Measurements from ENCODE around the gene PARK7. TPM values are rescaled to one million over a fixed set of nuclear protein-coding genes. Genes with fewer than 3 reads are reported as not detected.
"Not testable (repeated sequence)": the region's sequence is repeated elsewhere in the genome, so short reads cannot be mapped to it uniquely, and the experiment has no call there.

The PARK7 gene
- total RNA-seq: 100 to 1,000 TPM; 247 to 273 TPM

GRCh38 chr1:7961216-7962013 lies at the start of gene PARK7:
Gene PARK7, plus strand, starts transcription at chr1:7961711. Its CDS starts 1,075 bp downstream, at chr1:7962786.
- H3K4me3 Mint-ChIP-seq: peak within 1 kb of the TSS; percentile 93 to 97
- no peaks in the 10 kb centered on the region for H3K27me3 Mint-ChIP-seq (ENCODE audit: low read depth)
- ATAC-seq (replicated peaks in 1 of 2) (peak; percentile 95 to 96), DNase-seq (peak; percentile 100)
- peaks cover 7 to 27% of the 10 kb centered on the region in 2 donors for H3K36me3 Mint-ChIP-seq (ENCODE audit: insufficient read depth in 2 of 2)
- H3K27ac Mint-ChIP-seq: peak within 1 kb of the TSS; percentile 100
- no peaks in the 10 kb centered on the region for H3K9me3 Mint-ChIP-seq
- H3K4me1 Mint-ChIP-seq (ENCODE audit: low read depth): peaks cover 48% of the 10 kb centered on the region

- Mint-ChIP-seq H3K27me3 (ENCODE audit: low read depth) (no peaks in the 10 kb centered on the region), H3K9me3 (no peaks in the 10 kb centered on the region), H3K36me3 (ENCODE audit: insufficient read depth in 2 of 2) (no peaks in the 10 kb centered on the region), H3K27ac (peak overlapping the region; percentile 27), H3K4me1 (ENCODE audit: low read depth) (peaks cover 26% of the 10 kb centered on the region), H3K4me3 (no peak overlapping the region)
- ATAC-seq (replicated peaks in 1 of 2) (no peak), DNase-seq (no peak)
These were observed 49.4 kb upstream of the PARK7 start for GRCh38 chr1:7912145-7912544.

GRCh38 chr1:7912743-7913557 lies 48.6 kb upstream of the PARK7 start:
- Mint-ChIP-seq H3K27ac (peak overlapping the region; percentile 85), H3K36me3 (ENCODE audit: insufficient read depth in 2 of 2) (no peaks in the 10 kb centered on the region), H3K27me3 (ENCODE audit: low read depth) (no peaks in the 10 kb centered on the region), H3K4me3 (peak overlapping the region; percentile 22 to 68), H3K4me1 (ENCODE audit: low read depth) (peaks cover 30% of the 10 kb centered on the region), H3K9me3 (no peaks in the 10 kb centered on the region)
- no peak for DNase-seq
- no peak for ATAC-seq (replicated peaks in 1 of 2)

GRCh38 chr1:7915826-7916500 lies 45.5 kb upstream of the PARK7 start:
- Mint-ChIP-seq H3K27me3 (ENCODE audit: low read depth) (no peaks in the 10 kb centered on the region), H3K4me1 (ENCODE audit: low read depth) (peaks cover 44% of the 10 kb centered on the region), H3K36me3 (ENCODE audit: insufficient read depth in 2 of 2) (peaks cover 2 to 3% of the 10 kb centered on the region in 2 donors), H3K4me3 (peak overlapping the region; percentile 34 to 47), H3K27ac (peak overlapping the region; percentile 48), H3K9me3 (no peaks in the 10 kb centered on the region)
- peak; percentile 25 to 45 for DNase-seq
- peak; percentile 65 to 75 for ATAC-seq (replicated peaks in 1 of 2)

- Mint-ChIP-seq H3K4me3 (peak overlapping the region in 1 of 2 donors; percentile 34), H3K4me1 (ENCODE audit: low read depth) (peaks cover 47% of the 10 kb centered on the region), H3K9me3 (no peaks in the 10 kb centered on the region), H3K27me3 (ENCODE audit: low read depth) (no peaks in the 10 kb centered on the region), H3K36me3 (ENCODE audit: insufficient read depth in 2 of 2) (peaks cover 2 to 3% of the 10 kb centered on the region in 2 donors), H3K27ac (peak overlapping the region; percentile 48)
- ATAC-seq (replicated peaks in 1 of 2): peak in 1 of 2 donors; percentile 15
- DNase-seq: no peak
These were observed 45.0 kb upstream of the PARK7 start for GRCh38 chr1:7916501-7916830.

- ATAC-seq (replicated peaks in 1 of 2); H3K9me3 Mint-ChIP-seq; H3K27me3 Mint-ChIP-seq (ENCODE audit: low read depth); H3K4me3 Mint-ChIP-seq; H3K36me3 Mint-ChIP-seq (ENCODE audit: insufficient read depth in 2 of 2); DNase-seq; H3K27ac Mint-ChIP-seq: not testable (repeated sequence)
- peaks cover 49% of the 10 kb centered on the region for H3K4me1 Mint-ChIP-seq (ENCODE audit: low read depth)
These were observed 43.5 kb upstream of the PARK7 start for GRCh38 chr1:7917971-7918370.

GRCh38 chr1:7919880-7920279 lies 41.6 kb upstream of the PARK7 start:
- Mint-ChIP-seq H3K27me3 (ENCODE audit: low read depth) (no peaks in the 10 kb centered on the region), H3K4me3 (peak overlapping the region; percentile 36 to 37), H3K27ac (peak overlapping the region; percentile 42), H3K9me3 (no peaks in the 10 kb centered on the region), H3K36me3 (ENCODE audit: insufficient read depth in 2 of 2) (peaks cover 6 to 7% of the 10 kb centered on the region in 2 donors), H3K4me1 (ENCODE audit: low read depth) (peaks cover 48% of the 10 kb centered on the region)
- DNase-seq (no peak), ATAC-seq (replicated peaks in 1 of 2) (peak in 1 of 2 donors; percentile 28)

GRCh38 chr1:7921796-7922195 lies 39.7 kb upstream of the PARK7 start:
- H3K27me3 Mint-ChIP-seq (ENCODE audit: low read depth): no peaks in the 10 kb centered on the region
- no peaks in the 10 kb centered on the region for H3K9me3 Mint-ChIP-seq
- ATAC-seq (replicated peaks in 1 of 2) (no peak), DNase-seq (no peak)
- peaks cover 8 to 11% of the 10 kb centered on the region in 2 donors for H3K36me3 Mint-ChIP-seq (ENCODE audit: insufficient read depth in 2 of 2)
- peaks cover 33% of the 10 kb centered on the region for H3K4me1 Mint-ChIP-seq (ENCODE audit: low read depth)
- peak overlapping the region; percentile 26 for H3K27ac Mint-ChIP-seq
- H3K4me3 Mint-ChIP-seq: no peak overlapping the region

GRCh38 chr1:7922301-7922700 lies 39.2 kb upstream of the PARK7 start:
- peak overlapping the region; percentile 26 for H3K27ac Mint-ChIP-seq
- no peaks in the 10 kb centered on the region for H3K9me3 Mint-ChIP-seq
- H3K36me3 Mint-ChIP-seq (ENCODE audit: insufficient read depth in 2 of 2): peaks cover 8 to 11% of the 10 kb centered on the region in 2 donors
- no peaks in the 10 kb centered on the region for H3K27me3 Mint-ChIP-seq (ENCODE audit: low read depth)
- peaks cover 28% of the 10 kb centered on the region for H3K4me1 Mint-ChIP-seq (ENCODE audit: low read depth)
- ATAC-seq (replicated peaks in 1 of 2) (no peak), DNase-seq (no peak)
- H3K4me3 Mint-ChIP-seq: no peak overlapping the region

- peak overlapping the region; percentile 38 for H3K27ac Mint-ChIP-seq
- H3K4me3 Mint-ChIP-seq; H3K9me3 Mint-ChIP-seq; ATAC-seq (replicated peaks in 1 of 2); DNase-seq; H3K27me3 Mint-ChIP-seq (ENCODE audit: low read depth): not testable (repeated sequence)
- peaks cover 33% of the 10 kb centered on the region for H3K4me1 Mint-ChIP-seq (ENCODE audit: low read depth)
- peaks cover 12% of the 10 kb centered on the region in 2 donors for H3K36me3 Mint-ChIP-seq (ENCODE audit: insufficient read depth in 2 of 2)
These were observed 34.5 kb upstream of the PARK7 start for GRCh38 chr1:7927061-7927460.

GRCh38 chr1:7928247-7928646 lies 33.3 kb upstream of the PARK7 start:
- DNase-seq: no peak
- Mint-ChIP-seq H3K27me3 (ENCODE audit: low read depth) (no peaks in the 10 kb centered on the region), H3K4me3 (peak overlapping the region in 1 of 2 donors; percentile 7), H3K4me1 (ENCODE audit: low read depth) (peaks cover 36% of the 10 kb centered on the region), H3K9me3 (no peaks in the 10 kb centered on the region), H3K27ac (no peak overlapping the region), H3K36me3 (ENCODE audit: insufficient read depth in 2 of 2) (peaks cover 9 to 13% of the 10 kb centered on the region in 2 donors)
- no peak for ATAC-seq (replicated peaks in 1 of 2)

GRCh38 chr1:7929637-7930036 lies 31.9 kb upstream of the PARK7 start:
- Mint-ChIP-seq H3K27ac (peak overlapping the region; percentile 31), H3K27me3 (ENCODE audit: low read depth) (no peaks in the 10 kb centered on the region), H3K36me3 (ENCODE audit: insufficient read depth in 2 of 2) (peaks cover 13 to 15% of the 10 kb centered on the region in 2 donors), H3K4me3 (peak overlapping the region; percentile 7 to 77), H3K9me3 (no peaks in the 10 kb centered on the region), H3K4me1 (ENCODE audit: low read depth) (peaks cover 36% of the 10 kb centered on the region)
- DNase-seq (no peak), ATAC-seq (replicated peaks in 1 of 2) (peak; percentile 31 to 53)
